H1 (cell line): ENCODE measurements around the gene SLC39A9. TPM values are rescaled to one million over a fixed set of nuclear protein-coding genes. Genes with fewer than 3 reads are reported as not detected.

Experiments used
- CTCF ChIA-PET: fragments of 300-600 bp; sonication (Branson Sonifier 250); formaldehyde crosslinking; loops from one replicate; lab custom pipeline; 2021; ENCODE audit not compliant: partially characterized antibody; lab: Charles Lee
- POLR2A ChIA-PET: fragments of 300-600 bp; sonication (Branson Sonifier 250); formaldehyde crosslinking; loops from one replicate; lab custom pipeline; 2021; ENCODE audit warnings: inconsistent platforms; ENCODE audit not compliant: partially characterized antibody; lab: Charles Lee
- DNase-seq, 2 experiments: peaks; one replicate each; pipeline versions ENCODE4 v3.0.0 to v3.0.0-alpha.2; 2010 to 2022; ENCODE audit warnings: low spot score in 2 of 2, low read depth in 1 of 2, mixed read lengths in 1 of 2
- FAIRE-seq: peaks from 2 replicates; lab custom pipeline; 2011; peaks lifted over from hg19 to GRCh38; lab: Jason Lieb, UNC
- H2AFZ ChIP-seq: 2 replicates; pipeline ENCODE4 v1.8.1; 2012; ENCODE audit warnings: low read length, inconsistent platforms
- H2AK5ac ChIP-seq: 2 replicates; pipeline ENCODE4 v1.6.1; 2013; ENCODE audit warnings: low read depth, low read length
- H2BK120ac ChIP-seq: replicated peaks from 2 replicates; pipeline ENCODE3; 2013; ENCODE audit warnings: low read depth, low read length, inconsistent platforms
- H2BK12ac ChIP-seq: 2 replicates; pipeline ENCODE4 v1.6.1; 2013; ENCODE audit warnings: low read depth, low read length
- H2BK15ac ChIP-seq: 2 replicates; pipeline ENCODE4 v1.6.1; 2013; ENCODE audit warnings: low read length
- H2BK20ac ChIP-seq: 2 replicates; pipeline ENCODE4 v1.6.1; 2013; ENCODE audit warnings: low read length
- H2BK5ac ChIP-seq: 2 replicates; pipeline ENCODE4 v1.6.1; 2013; ENCODE audit warnings: low read depth, low read length
- H3K14ac ChIP-seq: 2 replicates; pipeline ENCODE4 v1.6.1; 2013; ENCODE audit warnings: inconsistent platforms; ENCODE audit not compliant: insufficient read length
- H3K18ac ChIP-seq: 2 replicates; pipeline ENCODE4 v1.6.1; 2013; ENCODE audit warnings: low read length; ENCODE audit errors: extremely low read depth
- H3K23ac ChIP-seq: 2 replicates; pipeline ENCODE4 v1.6.1; 2013; ENCODE audit warnings: inconsistent platforms; ENCODE audit not compliant: insufficient read length
- H3K23me2 ChIP-seq: 2 replicates; pipeline ENCODE4 v1.6.1; 2013; ENCODE audit warnings: low read depth, low read length
- H3K27ac ChIP-seq: 2 replicates; pipeline ENCODE4 v1.6.1; 2011; ENCODE audit warnings: low read depth, low read length, inconsistent platforms
- H3K27me3 ChIP-seq, 4 experiments: replicated peaks in 1 of 4; 1 replicate in 1 of 4; 2 replicates in 3 of 4; pipeline versions ENCODE4 v1.6.1 to v1.8.1; 2011 to 2013; ENCODE audit warnings: low read length in 3 of 4, mild to moderate bottlenecking in 3 of 4, inconsistent platforms in 2 of 4, mixed read lengths in 2 of 4, moderate library complexity in 1 of 4; ENCODE audit not compliant: control insufficient read depth in 3 of 4, insufficient read depth in 3 of 4; ENCODE audit errors: extremely low read depth in 1 of 4
- H3K36me3 ChIP-seq, 4 experiments: 2 replicates each; pipeline versions ENCODE4 v1.6.1 to v1.8.1; 2011 to 2013; ENCODE audit warnings: mild to moderate bottlenecking in 4 of 4, low read length in 3 of 4, moderate library complexity in 2 of 4, control low read depth in 1 of 4, inconsistent platforms in 1 of 4; ENCODE audit not compliant: insufficient read depth in 4 of 4, control insufficient read depth in 2 of 4
- H3K4ac ChIP-seq: replicated peaks from 2 replicates; pipeline ENCODE3; 2013; ENCODE audit warnings: low read length, low read depth, mixed read lengths, inconsistent platforms; ENCODE audit not compliant: insufficient read length
- H3K4me1 ChIP-seq, 4 experiments: replicated peaks in 1 of 4; 1 replicate in 1 of 4; 2 replicates in 3 of 4; pipeline versions ENCODE4 v1.6.1 to v1.8.1; 2011 to 2013; ENCODE audit warnings: low read length in 3 of 4, inconsistent platforms in 2 of 4, mixed read lengths in 1 of 4; ENCODE audit not compliant: insufficient read depth in 4 of 4, control insufficient read depth in 3 of 4
- H3K4me2 ChIP-seq, 2 experiments: 2 replicates each; pipeline versions ENCODE4 v1.6.1 to v1.8.1; 2011 to 2013; ENCODE audit warnings: low read depth in 2 of 2, low read length in 2 of 2, control low read depth in 1 of 2, inconsistent platforms in 1 of 2, mild to moderate bottlenecking in 1 of 2; ENCODE audit not compliant: insufficient read depth in 1 of 2
- H3K4me3 ChIP-seq, 4 experiments: fragments of 200-600, 300-600 bp in 1 of 4; sonication (generic), shearing (Covaris generic), sonication (Bioruptor Twin) in 1 of 4; 2 replicates each; pipeline versions ENCODE4 v1.5.1 to v1.8.1; 2011 to 2016; ENCODE audit warnings: low read length in 4 of 4, low read depth in 3 of 4, control low read depth in 2 of 4, inconsistent platforms in 2 of 4, mild to moderate bottlenecking in 2 of 4, mixed read lengths in 1 of 4, moderate library complexity in 1 of 4; ENCODE audit not compliant: insufficient read depth in 2 of 4; ENCODE audit errors: extremely low read depth in 1 of 4
- H3K56ac ChIP-seq: replicated peaks from 2 replicates; pipeline ENCODE3; 2013; ENCODE audit warnings: low read depth, mild to moderate bottlenecking, mixed read lengths, low read length, inconsistent platforms; ENCODE audit not compliant: insufficient read length
- H3K79me1 ChIP-seq: 2 replicates; pipeline ENCODE4 v1.6.1; 2013; ENCODE audit warnings: low read depth, low read length, control low read depth
- H3K79me2 ChIP-seq, 2 experiments: 2 replicates each; pipeline versions ENCODE4 v1.6.1 to v1.8.1; 2012 to 2013; ENCODE audit warnings: low read length in 2 of 2, mild to moderate bottlenecking in 2 of 2, inconsistent platforms in 1 of 2; ENCODE audit not compliant: insufficient read depth in 2 of 2, control insufficient read depth in 1 of 2
- H3K9ac ChIP-seq, 4 experiments: replicated peaks in 1 of 4; 1 replicate in 1 of 4; 2 replicates in 3 of 4; pipeline versions ENCODE4 v1.6.1 to v1.8.1; 2011 to 2013; ENCODE audit warnings: low read depth in 3 of 4, low read length in 3 of 4, control low read depth in 2 of 4, mild to moderate bottlenecking in 2 of 4, moderate library complexity in 2 of 4, inconsistent platforms in 1 of 4; ENCODE audit errors: extremely low read depth in 1 of 4
- H3K9me3 ChIP-seq, 2 experiments: 2 replicates each; pipeline versions ENCODE4 v1.6.1 to v1.8.1; 2012 to 2013; ENCODE audit warnings: mild to moderate bottlenecking in 2 of 2, moderate library complexity in 2 of 2, control low read depth in 1 of 2, inconsistent platforms in 1 of 2, low read depth in 1 of 2, low read length in 1 of 2, mixed read lengths in 1 of 2; ENCODE audit not compliant: insufficient read depth in 2 of 2
- H4K20me1 ChIP-seq, 2 experiments: replicated peaks in 1 of 2; 2 replicates each; pipeline versions ENCODE3 to v1.8.1; 2011 to 2013; ENCODE audit warnings: inconsistent platforms in 2 of 2, low read length in 2 of 2, mild to moderate bottlenecking in 1 of 2; ENCODE audit not compliant: insufficient read depth in 2 of 2, control insufficient read depth in 1 of 2
- H4K5ac ChIP-seq: 2 replicates; pipeline ENCODE4 v1.6.1; 2013; ENCODE audit warnings: low read length, low read depth, mixed read lengths, inconsistent platforms; ENCODE audit not compliant: insufficient read length
- H4K8ac ChIP-seq: 2 replicates; pipeline ENCODE4 v1.8.0; 2013; ENCODE audit warnings: mild to moderate bottlenecking, moderate library complexity, low read length, inconsistent platforms; ENCODE audit not compliant: insufficient read depth; ENCODE audit errors: extremely low read depth
- H4K91ac ChIP-seq: replicated peaks from 2 replicates; pipeline ENCODE3; 2013; ENCODE audit warnings: low read length, mixed read lengths, inconsistent platforms; ENCODE audit not compliant: insufficient read length
- BCL11A ChIP-seq, 2 experiments: IDR thresholded peaks; one replicate each; pipeline ENCODE4 v1.6.1; 2011; ENCODE audit warnings: low read depth in 2 of 2, low read length in 2 of 2, mild to moderate bottlenecking in 2 of 2
- MAFK ChIP-seq: IDR thresholded peaks from 2 replicates; pipeline ENCODE4 v1.6.1; 2012; ENCODE audit warnings: low read depth, mild to moderate bottlenecking, improper control_type of control experiment, low read length
- WGBS, 2 experiments: shearing (Covaris generic) in 1 of 2; methylation state at CpG; one replicate each; pipeline versions ENCODE4 v1.1.6 to v1.1.7; 2013 to 2015; ENCODE audit warnings: low lambda C conversion rate in 2 of 2, mixed read lengths in 2 of 2, inconsistent platforms in 1 of 2, low coverage in 1 of 2, missing lambda C conversion rate in 1 of 2; ENCODE audit not compliant: insufficient replicate concordance in 2 of 2, insufficient coverage in 1 of 2, insufficient read length in 1 of 2; ENCODE audit errors: extremely low coverage in 1 of 2, missing lambda C conversion rate in 1 of 2; 5-methylcytosine and 5-hydroxymethylcytosine counted together
- polyA plus RNA-seq, 7 experiments: library from polyadenylated mRNA; depleted of rRNA in 3 of 7; stranded (reverse) in 5 of 7; unstranded in 2 of 7; fragments of >200 nt in 5 of 7; fragments of 200-250 nt in 2 of 7; gene quantifications; 1 replicate in 5 of 7; 2 replicates in 1 of 7; 4 replicates in 1 of 7; pipeline versions ENCODE4 v1.2.1 to v1.2.3, GENCODE V29; 2011 to 2013; ENCODE audit warnings: missing spikeins in 2 of 7, mixed read lengths in 2 of 7
- total RNA-seq: library from RNA; stranded (reverse); fragmentation: NEBNext Ultra II Directional; extraction: Animal tissue kit (Norgen Biotek cat#: 25700); gene quantifications from 2 replicates; pipeline ENCODE4 v1.2.1, GENCODE V29; 2021

The SLC39A9 gene
- total and polyA plus RNA-seq, 2 of the 8 experiments (the other 6 are each of a cell fraction or from before 2014, with no cell fraction given): 31.0 to 44.2 TPM

- H2AK5ac ChIP-seq: no peak overlapping the region
- no peak overlapping the region for H2BK5ac ChIP-seq
- TF ChIP-seq MAFK: no peak
- no peak for TF ChIP-seq BCL11A (IDR thresholded peaks at IDR 0.05; ENCODE audit: low read depth in 2 of 2, low read length in 2 of 2)
- no peaks in the 10 kb centered on the region for H3K79me2 ChIP-seq
- H4K8ac ChIP-seq: no peak overlapping the region; the same call in 1 of the 2 replicates
- H3K79me1 ChIP-seq: no peaks in the 10 kb centered on the region; the same call in 1 of the 2 replicates
- no peak overlapping the region for H2BK15ac ChIP-seq
- no peaks in the 10 kb centered on the region for H3K23me2 ChIP-seq
- no peak overlapping the region for H4K5ac ChIP-seq
- no peak overlapping the region for H3K4me2 ChIP-seq
- no peak overlapping the region for H3K9ac ChIP-seq
- H3K36me3 ChIP-seq: no peaks in the 10 kb centered on the region
- H3K4me3 ChIP-seq: no peak overlapping the region
- no peak overlapping the region for H2BK12ac ChIP-seq
- no peaks in the 10 kb centered on the region for H3K9me3 ChIP-seq
- no peak overlapping the region for H2AFZ ChIP-seq
- H3K18ac ChIP-seq: no peak overlapping the region
- CTCF ChIA-PET: interaction anchor here (0.9 to 10.1 kb wide), 10 partner anchors 8 to 106 kb away, joined by 3 to 140 read pairs (median 18); no protein-coding TSS in a partner anchor
- 81% methylated on average over 10 of the region's 11 CpGs; no CpG with 5 or more reads in 1 of the 2 experiments for WGBS, 2 experiments
- no peak overlapping the region for H3K56ac ChIP-seq
- H3K23ac ChIP-seq: no peak overlapping the region
- H3K4me1 ChIP-seq: peaks cover 0 to 6% (median 2%) of the 10 kb centered on the region in 4 experiments; a peak in 5 of 7 replicates
- POLR2A ChIA-PET: no interaction called here
- no peak overlapping the region for H3K14ac ChIP-seq
- no peak for DNase-seq
- H4K91ac ChIP-seq: no peak overlapping the region
- no peak overlapping the region for H2BK120ac ChIP-seq
- no peak for FAIRE-seq
- H4K20me1 ChIP-seq: peaks cover 0 to 2% of the 10 kb centered on the region in 2 experiments
- H3K4ac ChIP-seq: no peak overlapping the region
- H3K27ac ChIP-seq: no peak overlapping the region
- no peaks in the 10 kb centered on the region for H3K27me3 ChIP-seq
- no peak overlapping the region for H2BK20ac ChIP-seq
Observed at GRCh38 chr14:69349091-69349777, 49.3 kb upstream of the SLC39A9 start.
